Dedifferentiated amniotic fluid mesenchymal stem cell (primary cell): ENCODE measurements around the gene TNNI3.
"Not testable (repeated sequence)": the region's sequence is repeated elsewhere in the genome, so short reads cannot be mapped to it uniquely, and the experiment has no call there.

Experiments
- DNase-seq: peaks from one replicate; pipeline ENCODE4 v3.0.0-alpha.2; 2016; ENCODE audit errors: extremely low spot score

TNNI3 gene

GRCh38 chr19:55173186-55173713, 15.7 kb upstream of the TNNI3 start:
- no peak for DNase-seq

GRCh38 chr19:55172741-55173140, 15.2 kb upstream of the TNNI3 start:
- DNase-seq: no peak

- not testable (repeated sequence) for DNase-seq
These were observed 14.8 kb upstream of the TNNI3 start for GRCh38 chr19:55172318-55172717.

- no peak for DNase-seq
These were observed 13.9 kb upstream of the TNNI3 start for GRCh38 chr19:55171440-55171839.

GRCh38 chr19:55169136-55169535, 11.6 kb upstream of the TNNI3 start:
- no peak for DNase-seq

GRCh38 chr19:55166530-55167268, 9.2 kb upstream of the TNNI3 start, which contains the start of gene DNAAF3:
Gene DNAAF3 (minus strand): TSS chr19:55166613. CDS start chr19:55166413, 200 bp downstream.
- DNase-seq: peak; percentile 91

- no peak for DNase-seq
These were observed 8.5 kb upstream of the TNNI3 start for GRCh38 chr19:55165952-55166529.

- DNase-seq: no peak
These were observed 4.2 kb upstream of the TNNI3 start for GRCh38 chr19:55161571-55162322.

- DNase-seq: no peak
These were observed 3.4 kb upstream of the TNNI3 start for GRCh38 chr19:55160986-55161365.

GRCh38 chr19:55160128-55160985, 2.8 kb upstream of the TNNI3 start:
- DNase-seq: peak; percentile 38

- no peak for DNase-seq
These were observed 1.6 kb upstream of the TNNI3 start for GRCh38 chr19:55158848-55159749.

GRCh38 chr19:55158423-55158822, 891 bp upstream of the TNNI3 start:
- DNase-seq: no peak

- DNase-seq: no peak
These were observed 1.1 kb downstream of the TNNI3 start for GRCh38 chr19:55156202-55157063.

- not testable (repeated sequence) for DNase-seq
These were observed 1.7 kb downstream of the TNNI3 start for GRCh38 chr19:55155784-55156183.

GRCh38 chr19:55153652-55154264, 3.8 kb downstream of the TNNI3 start:
- no peak for DNase-seq

- DNase-seq: no peak
These were observed 5.5 kb downstream of the TNNI3 start for GRCh38 chr19:55152017-55152416.

GRCh38 chr19:55149078-55150003, 8.2 kb downstream of the TNNI3 start, which contains the start of gene TNNT1:
Gene TNNT1 (minus strand): TSS chr19:55149206. CDS start chr19:55147157, 2,049 bp downstream.
- DNase-seq: no peak
